ENCODE results near the gene RASGRF2. TPM values are rescaled to one million over a fixed set of nuclear protein-coding genes. Genes with fewer than 3 reads are reported as not detected.

RASGRF2 gene
- total RNA-seq, 1 donor from 2014 or later = 19.4 TPM

DNA sequence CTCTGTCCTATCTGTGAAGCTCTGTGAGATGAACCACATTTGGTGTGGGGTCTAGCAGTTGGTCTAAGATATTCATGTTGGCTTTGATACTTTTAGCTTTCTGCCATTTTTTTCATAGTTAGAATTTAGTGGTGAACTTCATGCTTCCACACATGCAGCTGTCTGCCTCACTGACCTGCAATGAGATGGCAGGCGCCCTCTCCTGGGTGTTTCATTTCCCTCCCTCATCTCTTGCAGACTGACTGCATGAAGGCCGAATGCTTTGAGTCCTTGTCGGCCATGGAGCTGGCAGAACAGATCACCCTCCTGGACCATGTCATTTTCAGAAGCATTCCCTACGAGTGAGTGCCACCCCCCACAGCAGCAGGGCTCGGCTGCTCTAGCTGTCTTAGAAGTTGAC lies 246.8 kb downstream of the RASGRF2 start:
- Mint-ChIP-seq H3K27ac (no peak overlapping the region), H3K36me3 (ENCODE audit: low read depth) (no peaks in the 10 kb centered on the region), H3K4me1 (ENCODE audit: low read depth) (peaks cover 4% of the 10 kb centered on the region), H3K27me3 (ENCODE audit: low read depth) (no peaks in the 10 kb centered on the region), H3K9me3 (no peaks in the 10 kb centered on the region), H3K4me3 (ENCODE audit: low read depth) (no peak overlapping the region)
- intact Hi-C loops (cut with micrococcal nuclease) = no loop called here
- DNase-seq (ENCODE audit: low spot score) = no peak

GRCh38 chr5:81208904-81209303 lies 248.7 kb downstream of the RASGRF2 start:
- H3K36me3 Mint-ChIP-seq (ENCODE audit: low read depth) = no peaks in the 10 kb centered on the region
- H3K4me1 Mint-ChIP-seq (ENCODE audit: low read depth) = peaks cover 4% of the 10 kb centered on the region
- H3K27me3 Mint-ChIP-seq (ENCODE audit: low read depth) = no peaks in the 10 kb centered on the region
- no peak for DNase-seq (ENCODE audit: low spot score)
- no peak overlapping the region for H3K27ac Mint-ChIP-seq
- H3K4me3 Mint-ChIP-seq (ENCODE audit: low read depth) = no peak overlapping the region
- no peaks in the 10 kb centered on the region for H3K9me3 Mint-ChIP-seq
- intact Hi-C loops (cut with micrococcal nuclease) = no loop called here

DNA sequence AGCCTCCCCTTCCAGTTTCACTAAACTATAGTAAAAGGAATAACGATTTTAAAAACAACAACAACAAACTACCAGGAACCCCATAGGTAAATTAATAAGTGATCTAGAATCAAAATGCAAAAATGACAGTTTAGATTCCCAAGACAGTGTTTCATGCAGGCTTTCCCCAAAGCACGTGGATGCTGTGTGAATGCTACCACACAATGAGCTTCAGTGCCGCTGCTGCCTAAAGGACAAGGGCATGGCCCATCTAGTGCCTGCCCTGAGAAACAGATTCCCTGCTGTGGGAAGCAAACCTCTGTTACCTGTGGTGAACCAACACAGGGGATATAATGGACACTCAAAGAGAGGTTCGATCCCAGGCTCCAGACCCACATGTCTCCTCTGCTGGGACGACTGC lies 249.2 kb downstream of the RASGRF2 start:
- Mint-ChIP-seq H3K4me3 (ENCODE audit: low read depth) (no peak overlapping the region), H3K4me1 (ENCODE audit: low read depth) (peaks cover 4% of the 10 kb centered on the region), H3K36me3 (ENCODE audit: low read depth) (no peaks in the 10 kb centered on the region), H3K27me3 (ENCODE audit: low read depth) (no peaks in the 10 kb centered on the region), H3K9me3 (no peaks in the 10 kb centered on the region), H3K27ac (no peak overlapping the region)
- intact Hi-C loops (cut with micrococcal nuclease) = no loop called here
- DNase-seq (ENCODE audit: low spot score) = no peak

DNA sequence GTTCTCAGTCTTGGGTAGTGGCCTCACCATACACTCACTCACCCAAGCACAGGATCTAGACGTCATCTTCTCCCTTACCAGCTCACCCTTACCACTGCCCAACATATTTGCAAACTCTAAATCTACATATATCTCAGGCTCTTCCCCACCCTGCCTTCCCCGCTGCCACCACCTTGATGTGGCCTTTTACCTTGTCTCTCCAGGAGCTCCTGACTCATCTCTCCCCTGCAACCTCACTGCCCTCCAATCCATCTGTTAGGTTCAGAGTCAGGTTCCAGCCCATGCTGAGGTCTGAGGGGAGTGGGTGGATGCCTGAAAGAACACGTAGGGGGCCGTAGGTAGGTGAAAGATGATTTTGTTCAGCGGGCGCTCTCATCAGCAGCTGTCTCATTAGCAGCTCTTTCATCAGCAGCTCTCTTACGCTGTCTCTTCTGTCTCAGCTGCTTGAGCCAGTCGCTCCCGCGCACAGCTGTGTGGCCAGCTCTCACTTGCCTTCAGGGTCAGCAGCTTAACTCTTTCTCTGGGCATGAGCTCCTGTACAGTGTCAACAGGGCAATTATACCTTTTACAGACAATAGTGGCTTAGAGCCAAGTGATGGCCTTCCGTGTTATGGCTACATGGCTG lies 249.8 kb downstream of the RASGRF2 start:
- no peak for DNase-seq (ENCODE audit: low spot score)

DNA sequence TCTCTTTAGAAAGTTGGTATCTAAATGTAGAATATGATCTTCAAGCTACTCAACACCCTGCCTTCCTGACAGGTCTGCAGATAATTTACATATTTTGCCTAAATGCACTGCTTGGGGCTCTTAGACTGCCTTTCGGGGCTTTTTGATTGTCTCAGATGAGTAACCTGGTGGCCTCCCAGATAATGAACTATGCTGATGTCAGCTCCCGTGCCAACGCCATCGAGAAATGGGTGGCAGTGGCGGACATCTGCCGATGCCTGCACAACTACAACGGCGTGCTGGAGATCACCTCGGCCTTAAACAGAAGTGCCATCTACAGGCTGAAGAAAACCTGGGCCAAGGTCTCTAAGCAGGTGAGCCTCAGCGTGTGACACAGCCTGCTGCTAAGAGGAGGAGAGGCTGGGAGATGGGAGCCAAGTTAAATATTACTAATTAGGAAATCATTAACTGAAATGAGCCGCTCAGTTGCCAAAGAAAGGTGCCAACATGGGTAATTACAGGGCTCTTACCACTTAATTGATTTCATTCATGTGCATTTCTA lies 252.1 kb downstream of the RASGRF2 start:
- Mint-ChIP-seq H3K27ac (no peak overlapping the region), H3K36me3 (ENCODE audit: low read depth) (no peaks in the 10 kb centered on the region), H3K4me1 (ENCODE audit: low read depth) (peaks cover 4% of the 10 kb centered on the region), H3K9me3 (no peaks in the 10 kb centered on the region), H3K27me3 (ENCODE audit: low read depth) (no peaks in the 10 kb centered on the region), H3K4me3 (ENCODE audit: low read depth) (no peak overlapping the region)
- intact Hi-C loops (cut with micrococcal nuclease) = no loop called here
- no peak for DNase-seq (ENCODE audit: low spot score)

More for the DNA sequence above, 249.8 kb downstream of the RASGRF2 start:
- no peaks in the 10 kb centered on the region for H3K27me3 Mint-ChIP-seq (ENCODE audit: low read depth)
- intact Hi-C loops (cut with micrococcal nuclease) = no loop called here
- H3K4me3 Mint-ChIP-seq (ENCODE audit: low read depth) = no peak overlapping the region
- peaks cover 4% of the 10 kb centered on the region for H3K4me1 Mint-ChIP-seq (ENCODE audit: low read depth)
- no peaks in the 10 kb centered on the region for H3K36me3 Mint-ChIP-seq (ENCODE audit: low read depth)
- H3K9me3 Mint-ChIP-seq = no peaks in the 10 kb centered on the region
- no peak overlapping the region for H3K27ac Mint-ChIP-seq

GRCh38 chr5:81213070-81213469 lies 252.9 kb downstream of the RASGRF2 start:
- Mint-ChIP-seq H3K27me3 (ENCODE audit: low read depth) (no peaks in the 10 kb centered on the region), H3K27ac (no peak overlapping the region)
- intact Hi-C loops (cut with micrococcal nuclease) = no loop called here

GRCh38 chr5:81214848-81215247 lies 254.7 kb downstream of the RASGRF2 start:
- peaks cover 2% of the 10 kb centered on the region for H3K4me1 Mint-ChIP-seq (ENCODE audit: low read depth)
- no peak overlapping the region for H3K27ac Mint-ChIP-seq
- no peaks in the 10 kb centered on the region for H3K9me3 Mint-ChIP-seq
- DNase-seq (ENCODE audit: low spot score) = no peak
- H3K4me3 Mint-ChIP-seq (ENCODE audit: low read depth) = no peak overlapping the region
- no peaks in the 10 kb centered on the region for H3K27me3 Mint-ChIP-seq (ENCODE audit: low read depth)
- no peaks in the 10 kb centered on the region for H3K36me3 Mint-ChIP-seq (ENCODE audit: low read depth)
- intact Hi-C loops (cut with micrococcal nuclease) = no loop called here

More at GRCh38 chr5:81213070-81213469, 252.9 kb downstream of the RASGRF2 start:
- no peak for DNase-seq (ENCODE audit: low spot score)
- no peak overlapping the region for H3K4me3 Mint-ChIP-seq (ENCODE audit: low read depth)
- H3K36me3 Mint-ChIP-seq (ENCODE audit: low read depth) = no peaks in the 10 kb centered on the region
- H3K9me3 Mint-ChIP-seq = no peaks in the 10 kb centered on the region
- H3K4me1 Mint-ChIP-seq (ENCODE audit: low read depth) = peaks cover 4% of the 10 kb centered on the region

- Mint-ChIP-seq H3K36me3 (ENCODE audit: low read depth) (no peaks in the 10 kb centered on the region), H3K27ac (no peak overlapping the region), H3K4me1 (ENCODE audit: low read depth) (no peaks in the 10 kb centered on the region), H3K4me3 (ENCODE audit: low read depth) (no peak overlapping the region), H3K27me3 (ENCODE audit: low read depth) (no peaks in the 10 kb centered on the region), H3K9me3 (no peaks in the 10 kb centered on the region)
- intact Hi-C loops (cut with micrococcal nuclease) = no loop called here
- DNase-seq (ENCODE audit: low spot score) = no peak
Measured at GRCh38 chr5:81216152-81216551, 256.0 kb downstream of the RASGRF2 start.

DNA sequence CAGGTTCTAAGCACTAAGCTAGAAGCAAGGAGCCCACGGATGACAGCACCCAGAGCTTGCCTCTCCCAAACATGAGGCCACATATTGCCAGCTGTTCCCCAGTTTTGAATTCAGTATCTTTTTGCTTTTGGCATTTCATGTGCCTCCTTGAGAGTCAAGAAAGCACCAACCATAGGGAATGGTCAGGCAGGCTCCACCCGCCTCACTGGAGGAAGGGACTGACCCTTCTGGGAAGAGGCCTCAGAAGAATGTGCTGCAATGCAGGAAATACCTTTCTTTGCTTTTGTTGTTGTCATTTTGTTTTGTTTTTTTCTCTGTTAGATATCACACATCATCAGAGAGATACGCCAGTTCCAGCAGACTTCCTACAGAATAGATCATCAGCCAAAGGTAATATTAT lies 259.2 kb downstream of the RASGRF2 start:
- Mint-ChIP-seq H3K27ac (no peak overlapping the region), H3K4me3 (ENCODE audit: low read depth) (no peak overlapping the region), H3K9me3 (no peaks in the 10 kb centered on the region), H3K27me3 (ENCODE audit: low read depth) (no peaks in the 10 kb centered on the region), H3K4me1 (ENCODE audit: low read depth) (no peaks in the 10 kb centered on the region), H3K36me3 (ENCODE audit: low read depth) (no peaks in the 10 kb centered on the region)
- intact Hi-C loops (cut with micrococcal nuclease) = no loop called here
- no peak for DNase-seq (ENCODE audit: low spot score)

DNA sequence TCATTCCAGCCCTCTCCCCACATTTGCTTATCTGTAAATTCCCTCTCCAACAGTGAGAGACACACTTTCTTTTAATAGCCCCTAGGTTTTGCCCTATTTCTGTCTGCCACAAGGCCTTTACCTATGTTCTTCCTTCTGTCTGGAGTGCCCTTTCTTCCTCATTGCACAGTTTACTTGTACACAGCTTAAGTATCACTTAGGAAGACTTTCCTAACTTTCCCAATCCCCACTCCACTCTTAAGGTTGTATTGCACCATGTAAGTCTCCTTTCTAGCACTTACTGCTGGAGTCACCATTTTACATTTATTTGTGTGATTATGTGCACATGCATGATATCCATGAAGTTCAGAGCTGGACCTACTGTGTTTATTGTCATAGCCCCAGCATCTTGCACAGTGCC lies 262.1 kb downstream of the RASGRF2 start:
- Mint-ChIP-seq H3K4me3 (ENCODE audit: low read depth) (no peak overlapping the region), H3K27me3 (ENCODE audit: low read depth) (no peaks in the 10 kb centered on the region), H3K9me3 (no peaks in the 10 kb centered on the region), H3K27ac (no peak overlapping the region), H3K36me3 (ENCODE audit: low read depth) (no peaks in the 10 kb centered on the region), H3K4me1 (ENCODE audit: low read depth) (no peaks in the 10 kb centered on the region)
- intact Hi-C loops (cut with micrococcal nuclease) = no loop called here
- no peak for DNase-seq (ENCODE audit: low spot score)

- Mint-ChIP-seq H3K27ac (no peak overlapping the region), H3K4me3 (ENCODE audit: low read depth) (no peak overlapping the region), H3K36me3 (ENCODE audit: low read depth) (no peaks in the 10 kb centered on the region), H3K4me1 (ENCODE audit: low read depth) (no peaks in the 10 kb centered on the region), H3K9me3 (no peaks in the 10 kb centered on the region), H3K27me3 (ENCODE audit: low read depth) (no peaks in the 10 kb centered on the region)
- no peak for DNase-seq (ENCODE audit: low spot score)
- intact Hi-C loops (cut with micrococcal nuclease) = loop anchor here (5.0 kb wide), 1 partner anchor 72 kb away; no protein-coding TSS in a partner anchor
Measured at GRCh38 chr5:81225463-81225862, 265.3 kb downstream of the RASGRF2 start.

- Mint-ChIP-seq H3K9me3 (no peaks in the 10 kb centered on the region), H3K4me3 (ENCODE audit: low read depth) (no peak overlapping the region), H3K36me3 (ENCODE audit: low read depth) (no peaks in the 10 kb centered on the region), H3K27ac (no peak overlapping the region), H3K4me1 (ENCODE audit: low read depth) (no peaks in the 10 kb centered on the region), H3K27me3 (ENCODE audit: low read depth) (no peaks in the 10 kb centered on the region)
- intact Hi-C loops (cut with micrococcal nuclease) = loop anchor here (5.0 kb wide), 1 partner anchor 71 kb away; no protein-coding TSS in a partner anchor
- DNase-seq (ENCODE audit: low spot score) = no peak
Measured at GRCh38 chr5:81226286-81226685, 266.1 kb downstream of the RASGRF2 start.

GRCh38 chr5:81226949-81227348 lies 266.8 kb downstream of the RASGRF2 start:
- Mint-ChIP-seq H3K36me3 (ENCODE audit: low read depth) (no peaks in the 10 kb centered on the region), H3K27ac (no peak overlapping the region), H3K27me3 (ENCODE audit: low read depth) (no peaks in the 10 kb centered on the region), H3K9me3 (no peaks in the 10 kb centered on the region), H3K4me3 (ENCODE audit: low read depth) (no peak overlapping the region), H3K4me1 (ENCODE audit: low read depth) (no peaks in the 10 kb centered on the region)
- no peak for DNase-seq (ENCODE audit: low spot score)
- intact Hi-C loops (cut with micrococcal nuclease) = loop anchor here (5.0 kb wide), 1 partner anchor 70 kb away; no protein-coding TSS in a partner anchor

Measured in activated T-helper 2 cell treated with anti-CD3 and anti-CD28 coated beads, Interferon-gamma antibody, Interleukin-2, Interleukin-4, amounts not matched to agents 10 μg/mL and 5 μg/mL and 100 μg/mL, durations not matched to agents 14 hours and 24 hours and 36 hours (primary cell).